ENCODE data around the gene RND3. TPM values are rescaled to one million over a fixed set of nuclear protein-coding genes. Genes with fewer than 3 reads are reported as not detected.

The RND3 gene
- total RNA-seq, 2 experiments from 2014 or later, result not detected

DNA sequence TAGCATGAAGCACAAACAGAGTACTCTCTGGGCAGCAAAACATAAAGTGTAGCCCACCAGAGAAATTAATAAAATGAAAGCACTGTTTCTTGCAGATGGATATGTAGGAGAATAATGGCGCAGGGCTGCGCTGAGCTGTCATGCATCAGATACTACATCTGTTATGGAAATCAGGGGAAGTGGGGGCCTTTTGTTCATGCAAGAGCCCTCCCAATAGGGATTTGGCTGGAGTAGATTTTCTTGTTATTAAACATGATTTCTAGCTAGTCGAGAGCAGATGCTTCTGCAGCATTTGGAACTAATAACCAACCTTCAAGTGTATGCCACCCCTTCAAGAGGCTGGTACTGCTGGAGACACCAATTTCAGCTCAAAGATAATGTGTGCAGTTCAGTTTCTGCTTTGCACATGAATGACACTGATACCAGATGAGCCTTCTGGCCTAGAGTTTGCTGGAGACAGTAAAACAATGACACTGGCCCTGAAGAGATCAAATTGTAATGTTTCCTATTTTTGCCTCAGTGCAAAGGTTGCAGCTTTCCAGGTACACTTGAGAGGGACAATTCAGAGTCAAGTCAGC lies 58.0 kb downstream of the RND3 start:
- TF ChIP-seq, protein P1, sequence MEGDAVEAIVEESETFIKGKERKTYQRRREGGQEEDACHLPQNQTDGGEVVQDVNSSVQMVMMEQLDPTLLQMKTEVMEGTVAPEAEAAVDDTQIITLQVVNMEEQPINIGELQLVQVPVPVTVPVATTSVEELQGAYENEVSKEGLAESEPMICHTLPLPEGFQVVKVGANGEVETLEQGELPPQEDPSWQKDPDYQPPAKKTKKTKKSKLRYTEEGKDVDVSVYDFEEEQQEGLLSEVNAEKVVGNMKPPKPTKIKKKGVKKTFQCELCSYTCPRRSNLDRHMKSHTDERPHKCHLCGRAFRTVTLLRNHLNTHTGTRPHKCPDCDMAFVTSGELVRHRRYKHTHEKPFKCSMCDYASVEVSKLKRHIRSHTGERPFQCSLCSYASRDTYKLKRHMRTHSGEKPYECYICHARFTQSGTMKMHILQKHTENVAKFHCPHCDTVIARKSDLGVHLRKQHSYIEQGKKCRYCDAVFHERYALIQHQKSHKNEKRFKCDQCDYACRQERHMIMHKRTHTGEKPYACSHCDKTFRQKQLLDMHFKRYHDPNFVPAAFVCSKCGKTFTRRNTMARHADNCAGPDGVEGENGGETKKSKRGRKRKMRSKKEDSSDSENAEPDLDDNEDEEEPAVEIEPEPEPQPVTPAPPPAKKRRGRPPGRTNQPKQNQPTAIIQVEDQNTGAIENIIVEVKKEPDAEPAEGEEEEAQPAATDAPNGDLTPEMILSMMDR (IDR thresholded peaks at IDR 0.05), result no peak
- H3K4me3 Mint-ChIP-seq, result no peak overlapping the region
- Histone ChIP-seq H3K27ac (ENCODE audit: low read depth in 1 of 2, low read length in 2 of 2) (no peak overlapping the region), H3K9me3 (ENCODE audit: control insufficient read depth in 1 of 2, insufficient read depth in 1 of 2, low read length in 2 of 2) (peaks cover 0 to 6% of the 10 kb centered on the region in 2 experiments), H3K27me3 (ENCODE audit: control insufficient read depth in 1 of 2, insufficient read depth in 2 of 2, low read length in 2 of 2) (no peaks in the 10 kb centered on the region), H3K4me1 (ENCODE audit: insufficient read depth, low read length) (no peaks in the 10 kb centered on the region), H3K36me3 (ENCODE audit: insufficient read depth, low read length) (no peaks in the 10 kb centered on the region), H3K4me3 (ENCODE audit: low read length) (no peak overlapping the region)
- ATAC-seq (ENCODE audit: poor library complexity) (no peak), DNase-seq (no peak)
- intact Hi-C loops (cut with DNase I, micrococcal nuclease), result no loop called here
- ChIA-PET POLR2A (interaction anchor here (0.6 to 0.7 kb wide), 2 partner anchors 51 to 356 kb away, joined by 3 read pairs; no protein-coding TSS in a partner anchor), CTCF (no interaction called here)
- H3K27me3 Mint-ChIP-seq, result peaks cover 5% of the 10 kb centered on the region
- no peak overlapping the region for H3K27ac Mint-ChIP-seq
- no peaks in the 10 kb centered on the region for H3K4me1 Mint-ChIP-seq (ENCODE audit: low read depth)
- H3K9me3 Mint-ChIP-seq, result no peaks in the 10 kb centered on the region
- H3K36me3 Mint-ChIP-seq (ENCODE audit: low read depth), result no peaks in the 10 kb centered on the region

DNA sequence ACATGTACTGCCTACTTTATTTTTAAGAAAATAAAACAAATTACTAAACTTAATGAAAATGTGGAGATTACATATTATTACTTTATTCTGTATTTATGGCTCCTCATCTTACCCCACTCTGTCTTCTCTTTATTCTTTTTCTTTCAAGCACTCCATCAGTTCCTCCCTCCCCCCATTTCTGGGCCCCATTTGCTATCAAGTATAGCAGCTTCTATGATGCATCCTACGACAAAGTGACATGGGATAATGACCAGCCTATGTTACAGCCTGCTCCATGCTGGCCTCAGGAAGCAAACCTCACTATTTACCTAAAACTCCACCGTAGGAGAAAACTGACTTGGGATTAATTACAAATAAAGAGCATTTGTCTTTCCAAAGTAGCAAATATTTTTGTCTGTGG lies 58.8 kb downstream of the RND3 start:
- Mint-ChIP-seq H3K9me3 (no peaks in the 10 kb centered on the region), H3K27ac (no peak overlapping the region), H3K4me3 (no peak overlapping the region), H3K36me3 (ENCODE audit: low read depth) (no peaks in the 10 kb centered on the region), H3K27me3 (peaks cover 5% of the 10 kb centered on the region), H3K4me1 (ENCODE audit: low read depth) (no peaks in the 10 kb centered on the region)
- intact Hi-C loops (cut with DNase I, micrococcal nuclease), result no loop called here
- no peak for DNase-seq
- TF ChIP-seq, protein P1 (IDR thresholded peaks at IDR 0.05), result no peak
- no peaks in the 10 kb centered on the region for H3K36me3 ChIP-seq (ENCODE audit: insufficient read depth, low read length)
- ChIA-PET POLR2A (no interaction called here), CTCF (no interaction called here)
- H3K9me3 ChIP-seq (ENCODE audit: control insufficient read depth in 1 of 2, insufficient read depth in 1 of 2, low read length in 2 of 2), result peaks cover 0 to 6% of the 10 kb centered on the region in 2 experiments
- no peak overlapping the region for H3K4me3 ChIP-seq (ENCODE audit: low read length)
- no peak for ATAC-seq (ENCODE audit: poor library complexity)
- no peaks in the 10 kb centered on the region for H3K27me3 ChIP-seq (ENCODE audit: control insufficient read depth in 1 of 2, insufficient read depth in 2 of 2, low read length in 2 of 2)
- H3K4me1 ChIP-seq (ENCODE audit: insufficient read depth, low read length), result no peaks in the 10 kb centered on the region
- H3K27ac ChIP-seq (ENCODE audit: low read depth in 1 of 2, low read length in 2 of 2), result no peak overlapping the region

DNA sequence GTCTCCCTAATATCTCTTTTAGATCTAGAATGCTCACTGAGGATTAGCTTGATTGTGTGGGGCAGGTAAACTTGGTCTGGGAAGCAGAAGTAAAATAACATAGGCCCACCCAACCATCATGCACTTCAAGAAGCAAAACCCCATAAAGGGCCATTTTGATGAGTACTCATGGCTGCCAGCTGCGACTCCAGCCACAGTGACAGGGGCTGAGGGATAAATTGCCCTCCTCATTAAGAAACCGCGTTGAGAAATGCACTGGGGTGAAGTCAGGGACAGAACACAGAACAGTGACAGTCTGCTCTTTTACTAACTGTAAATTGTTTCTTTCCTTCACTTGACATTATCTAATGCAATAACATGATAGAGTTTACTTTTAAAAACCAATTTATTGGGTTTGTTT lies 60.2 kb downstream of the RND3 start:
- Mint-ChIP-seq H3K27me3 (peaks cover 5% of the 10 kb centered on the region), H3K4me3 (no peak overlapping the region), H3K27ac (no peak overlapping the region), H3K9me3 (no peaks in the 10 kb centered on the region), H3K36me3 (ENCODE audit: low read depth) (no peaks in the 10 kb centered on the region), H3K4me1 (ENCODE audit: low read depth) (no peaks in the 10 kb centered on the region)
- DNase-seq, result no peak
- no peak overlapping the region for H3K4me3 ChIP-seq (ENCODE audit: low read length)
- CTCF ChIA-PET, result no interaction called here
- TF ChIP-seq, protein P1 (IDR thresholded peaks at IDR 0.05), result no peak
- POLR2A ChIA-PET, result no interaction called here
- H3K27me3 ChIP-seq (ENCODE audit: control insufficient read depth in 1 of 2, insufficient read depth in 2 of 2, low read length in 2 of 2), result no peaks in the 10 kb centered on the region
- H3K4me1 ChIP-seq (ENCODE audit: insufficient read depth, low read length), result no peaks in the 10 kb centered on the region
- H3K9me3 ChIP-seq (ENCODE audit: control insufficient read depth in 1 of 2, insufficient read depth in 1 of 2, low read length in 2 of 2), result peaks cover 0 to 6% of the 10 kb centered on the region in 2 experiments
- no peak overlapping the region for H3K27ac ChIP-seq (ENCODE audit: low read depth in 1 of 2, low read length in 2 of 2)
- H3K36me3 ChIP-seq (ENCODE audit: insufficient read depth, low read length), result no peaks in the 10 kb centered on the region
- ATAC-seq (ENCODE audit: poor library complexity), result no peak
- intact Hi-C loops (cut with DNase I, micrococcal nuclease), result no loop called here
